Activated T-cell treated with anti-CD3 and anti-CD28 coated beads for 24 hours (primary cell): ENCODE results near the gene IFI44L.

ENCODE experiments used
- DNase-seq: peaks from one replicate; pipeline ENCODE4 v3.0.0-alpha.2; 2020; ENCODE audit warnings: low read depth

IFI44L gene

DNA sequence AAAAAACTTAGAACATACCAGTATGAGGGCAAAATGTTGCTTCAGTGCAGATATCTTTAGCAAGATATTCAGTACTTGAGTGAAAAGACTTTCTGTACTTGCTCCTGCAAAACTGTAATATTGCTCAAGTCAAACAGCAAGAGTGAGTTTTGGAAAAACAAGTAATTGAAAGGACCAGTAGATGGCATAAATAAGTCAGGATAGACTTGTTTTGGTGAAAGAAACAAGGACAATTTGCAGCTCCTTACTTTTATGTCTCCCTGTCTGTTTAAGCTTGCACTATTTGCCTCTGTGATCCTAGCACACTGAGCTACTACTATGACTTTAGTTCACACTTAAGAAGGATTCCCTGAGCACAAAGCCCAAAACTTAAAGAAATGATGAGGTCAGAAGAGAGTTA, 68.4 kb downstream of the IFI44L start:
- no peak for DNase-seq

DNA sequence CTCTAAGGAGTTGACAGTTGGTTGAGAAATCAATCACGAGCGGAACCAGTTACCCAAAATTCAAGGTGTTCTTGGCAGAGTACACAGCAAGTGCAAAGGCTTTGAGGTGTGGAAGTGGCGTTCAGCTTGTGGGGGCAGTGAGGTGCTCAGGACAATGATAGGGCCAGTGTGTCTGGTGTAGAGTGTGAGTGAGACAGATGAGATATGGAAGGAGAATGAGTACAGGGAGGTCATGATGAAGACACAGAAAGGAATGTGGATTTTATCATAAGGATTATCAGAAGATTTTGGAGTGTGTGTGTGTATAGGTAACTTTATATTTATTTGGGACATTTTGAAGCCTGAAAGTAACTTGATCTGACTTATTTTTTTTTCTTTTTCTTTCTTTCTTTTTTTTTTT, 70.3 kb downstream of the IFI44L start:
- DNase-seq: no peak

DNA sequence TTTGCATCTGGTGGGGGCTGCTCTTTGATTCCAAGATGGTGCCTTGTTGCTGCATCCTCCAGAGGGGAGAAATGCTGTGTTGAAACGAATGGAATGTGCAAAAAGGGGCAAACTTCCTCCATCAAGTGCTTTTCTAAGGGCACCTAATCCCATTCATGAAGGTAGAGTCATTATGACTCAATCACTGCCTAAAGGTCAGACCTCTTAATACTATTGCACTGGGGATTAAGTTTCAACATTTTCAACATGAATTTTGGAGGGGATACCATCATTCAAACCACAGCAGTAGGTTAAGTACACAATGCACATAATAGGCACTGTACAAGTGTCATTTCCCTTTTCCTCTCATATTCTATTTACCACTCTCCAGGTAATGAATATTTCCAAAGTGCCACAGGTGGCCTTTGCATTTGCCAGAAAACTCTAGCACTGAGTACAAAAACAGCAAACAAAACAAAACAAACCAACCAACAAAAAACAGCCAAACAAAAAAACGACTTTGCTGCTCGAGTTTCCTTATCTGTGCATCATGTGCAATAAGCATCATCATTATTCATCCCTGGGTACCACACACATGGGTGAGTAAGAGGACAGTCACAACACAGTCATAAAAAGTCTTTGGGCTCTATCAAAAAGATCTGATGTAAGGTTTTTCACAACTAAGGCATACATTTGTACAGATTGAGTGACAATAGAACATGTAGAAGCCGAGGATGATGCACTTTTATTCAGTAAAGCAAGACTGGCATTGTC, 71.9 kb downstream of the IFI44L start:
- DNase-seq: no peak
